AG09319 (cell line): Measurements from ENCODE around the gene CAMTA1.

Experiments
- DNase-seq: peaks from one replicate; pipeline ENCODE4 v3.0.0-alpha.2; 2010; ENCODE audit warnings: low read depth; ENCODE audit errors: extremely low read depth
- TF ChIP-seq, protein P1 (sequence below): IDR thresholded peaks from 2 replicates; pipeline ENCODE4 v1.5.1; 2011; ENCODE audit warnings: low read depth, mild to moderate bottlenecking, inconsistent platforms, low read length, moderate library complexity

Gene CAMTA1

DNA sequence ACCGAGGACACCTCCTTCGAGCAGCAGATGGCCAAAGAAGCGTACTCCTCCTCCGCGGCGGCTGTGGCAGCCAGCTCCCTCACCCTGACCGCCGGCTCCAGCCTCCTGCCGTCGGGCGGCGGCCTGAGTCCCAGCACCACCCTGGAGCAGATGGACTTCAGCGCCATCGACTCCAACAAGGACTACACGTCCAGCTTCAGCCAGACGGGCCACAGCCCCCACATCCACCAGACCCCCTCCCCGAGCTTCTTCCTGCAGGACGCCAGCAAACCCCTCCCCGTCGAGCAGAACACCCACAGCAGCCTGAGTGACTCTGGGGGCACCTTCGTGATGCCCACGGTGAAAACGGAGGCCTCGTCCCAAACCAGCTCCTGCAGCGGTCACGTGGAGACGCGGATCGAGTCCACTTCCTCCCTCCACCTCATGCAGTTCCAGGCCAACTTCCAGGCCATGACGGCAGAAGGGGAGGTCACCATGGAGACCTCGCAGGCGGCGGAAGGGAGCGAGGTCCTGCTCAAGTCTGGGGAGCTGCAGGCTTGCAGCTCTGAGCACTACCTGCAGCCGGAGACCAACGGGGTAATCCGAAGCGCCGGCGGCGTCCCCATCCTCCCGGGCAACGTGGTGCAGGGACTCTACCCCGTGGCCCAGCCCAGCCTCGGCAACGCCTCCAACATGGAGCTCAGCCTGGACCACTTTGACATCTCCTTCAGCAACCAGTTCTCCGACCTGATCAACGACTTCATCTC, 879.1 kb downstream of the CAMTA1 start:
- no peak for DNase-seq
- TF ChIP-seq, protein P1, sequence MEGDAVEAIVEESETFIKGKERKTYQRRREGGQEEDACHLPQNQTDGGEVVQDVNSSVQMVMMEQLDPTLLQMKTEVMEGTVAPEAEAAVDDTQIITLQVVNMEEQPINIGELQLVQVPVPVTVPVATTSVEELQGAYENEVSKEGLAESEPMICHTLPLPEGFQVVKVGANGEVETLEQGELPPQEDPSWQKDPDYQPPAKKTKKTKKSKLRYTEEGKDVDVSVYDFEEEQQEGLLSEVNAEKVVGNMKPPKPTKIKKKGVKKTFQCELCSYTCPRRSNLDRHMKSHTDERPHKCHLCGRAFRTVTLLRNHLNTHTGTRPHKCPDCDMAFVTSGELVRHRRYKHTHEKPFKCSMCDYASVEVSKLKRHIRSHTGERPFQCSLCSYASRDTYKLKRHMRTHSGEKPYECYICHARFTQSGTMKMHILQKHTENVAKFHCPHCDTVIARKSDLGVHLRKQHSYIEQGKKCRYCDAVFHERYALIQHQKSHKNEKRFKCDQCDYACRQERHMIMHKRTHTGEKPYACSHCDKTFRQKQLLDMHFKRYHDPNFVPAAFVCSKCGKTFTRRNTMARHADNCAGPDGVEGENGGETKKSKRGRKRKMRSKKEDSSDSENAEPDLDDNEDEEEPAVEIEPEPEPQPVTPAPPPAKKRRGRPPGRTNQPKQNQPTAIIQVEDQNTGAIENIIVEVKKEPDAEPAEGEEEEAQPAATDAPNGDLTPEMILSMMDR = no peak

DNA sequence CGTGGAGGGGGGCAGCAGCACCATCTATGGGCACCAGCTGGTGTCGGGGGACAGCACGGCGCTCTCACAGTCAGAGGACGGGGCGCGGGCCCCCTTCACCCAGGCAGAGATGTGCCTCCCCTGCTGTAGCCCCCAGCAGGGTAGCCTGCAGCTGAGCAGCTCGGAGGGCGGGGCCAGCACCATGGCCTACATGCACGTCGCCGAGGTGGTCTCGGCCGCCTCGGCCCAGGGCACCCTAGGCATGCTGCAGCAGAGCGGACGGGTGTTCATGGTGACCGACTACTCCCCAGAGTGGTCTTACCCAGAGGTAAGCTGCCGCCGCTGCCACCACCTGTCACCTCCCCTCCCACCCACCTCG, 879.6 kb downstream of the CAMTA1 start:
- TF ChIP-seq, protein P1 = no peak
- no peak for DNase-seq

DNA sequence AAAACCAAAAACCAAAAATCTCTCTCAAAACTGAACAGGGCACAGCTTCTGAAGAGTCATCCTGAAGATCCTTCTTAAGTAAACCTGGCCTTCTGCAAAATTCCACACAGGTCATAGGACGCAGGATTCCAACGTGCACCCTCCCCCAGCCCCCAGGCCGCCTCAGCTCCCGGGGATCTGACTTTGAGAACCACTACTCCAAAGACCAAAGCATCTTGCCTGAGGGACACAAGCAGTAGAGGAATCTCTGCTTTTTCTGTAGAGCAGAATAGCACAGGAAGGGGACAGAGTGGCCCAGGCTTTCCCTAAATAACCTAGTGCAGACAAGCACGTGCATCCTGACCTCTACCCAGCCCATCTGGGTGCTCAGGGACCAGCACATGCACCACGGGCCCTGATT, 881.0 kb downstream of the CAMTA1 start:
- TF ChIP-seq, protein P1 = no peak
- DNase-seq = no peak

DNA sequence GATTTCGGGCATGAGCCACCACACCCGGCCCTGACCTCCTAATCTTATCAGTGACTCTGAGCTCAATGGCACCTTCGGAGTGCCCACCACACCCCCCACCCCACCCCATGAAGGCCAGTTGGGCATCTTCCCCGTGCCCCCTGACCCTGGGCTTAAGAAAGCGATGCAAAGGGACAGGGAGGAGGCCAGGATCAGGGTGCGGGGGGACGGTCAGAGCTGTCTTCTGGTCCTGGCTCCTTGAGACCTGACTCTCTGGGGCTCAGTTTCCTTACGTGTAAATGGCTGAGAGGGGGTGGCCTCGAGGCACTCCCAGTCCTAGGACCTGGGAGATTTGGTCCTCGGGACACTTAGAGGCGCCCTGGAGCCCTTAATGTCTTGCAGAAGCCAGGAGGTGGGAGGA, 881.9 kb downstream of the CAMTA1 start:
- DNase-seq = no peak
- TF ChIP-seq, protein P1 = no peak

DNA sequence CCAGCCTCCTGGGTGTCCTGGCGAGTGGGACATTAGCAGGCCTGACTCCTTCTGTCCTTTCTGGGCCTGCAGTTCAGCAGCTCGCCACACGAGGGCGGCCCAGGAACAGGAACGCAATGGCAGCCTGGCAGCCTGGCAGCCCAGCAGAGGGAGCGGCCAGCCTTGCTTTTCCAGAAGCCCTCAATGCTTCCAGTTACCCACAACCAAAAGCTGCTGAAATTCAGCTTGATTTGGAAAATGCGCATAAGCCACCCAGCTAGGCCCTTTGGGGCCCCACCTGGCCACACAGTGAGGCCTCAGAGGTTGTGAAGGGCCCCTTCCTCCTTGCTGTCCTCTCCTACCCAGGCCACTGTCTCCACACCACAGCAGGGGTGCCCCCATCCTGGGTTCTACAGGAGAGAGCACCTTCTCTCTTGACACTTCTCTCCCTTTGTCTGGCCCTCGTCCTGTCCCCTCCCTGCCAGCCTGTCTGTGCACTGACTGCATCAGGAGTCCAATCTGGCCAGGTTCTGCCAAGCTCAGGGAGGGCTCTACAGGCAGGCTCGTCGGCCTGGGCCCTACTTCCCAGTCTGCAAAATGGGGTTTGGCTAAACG, 882.5 kb downstream of the CAMTA1 start:
- TF ChIP-seq, protein P1 = no peak; the same call in none of the 2 replicates
- peak; percentile 58 for DNase-seq

DNA sequence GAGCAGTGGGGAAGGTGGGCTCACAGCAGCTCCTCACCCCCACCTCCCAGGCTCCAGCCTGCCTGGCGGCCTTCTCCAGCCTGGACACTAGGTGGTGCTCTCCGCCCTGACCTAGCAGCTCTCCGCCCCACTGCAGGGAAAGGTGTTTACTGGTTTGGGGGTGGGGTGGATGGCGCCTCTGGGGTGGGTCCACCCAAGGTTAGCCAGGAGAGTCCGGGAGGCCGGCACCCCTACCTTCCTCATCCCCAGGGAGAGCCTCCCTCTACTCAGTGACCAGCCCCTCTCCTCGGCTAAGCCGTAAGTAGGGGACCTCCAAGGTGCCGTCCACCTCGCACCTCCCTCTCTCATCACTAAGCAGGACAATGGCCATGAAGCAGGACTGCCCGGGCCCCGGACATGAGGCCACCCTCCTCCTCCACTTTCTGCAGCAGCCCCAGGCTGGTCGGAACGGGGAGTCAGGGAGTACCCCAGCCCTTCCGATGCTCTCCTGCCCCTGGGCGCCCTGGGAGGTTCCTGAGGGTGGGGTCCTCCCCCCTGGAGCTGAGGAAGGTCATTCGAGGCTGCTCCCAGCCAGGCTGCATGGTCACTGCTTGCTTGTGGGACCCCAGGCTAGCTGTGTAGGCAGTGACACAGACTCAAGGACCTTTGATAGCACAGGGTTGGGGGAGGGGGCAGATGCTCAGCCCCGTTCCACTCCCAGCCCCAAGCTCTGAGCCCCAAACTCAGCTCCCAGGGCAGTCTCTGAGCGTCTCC, 884.5 kb downstream of the CAMTA1 start:
- TF ChIP-seq, protein P1 = peak; percentile 77
- no peak for DNase-seq
